ENCODE results near the gene SLC9A4. TPM values are rescaled to one million over a fixed set of nuclear protein-coding genes. Genes with fewer than 3 reads are reported as not detected.

SLC9A4 gene
- total RNA-seq, 1 experiment from 2014 or later = not detected

GRCh38 chr2:102446936-102447335, 26.1 kb upstream of the SLC9A4 start:
- in situ Hi-C loops (cut with HindIII; ENCODE audit: low pct_unique_long_range_greater_than_20kb, low sequenced_read_pairs) = no loop called here

GRCh38 chr2:102449370-102449974, 23.6 kb upstream of the SLC9A4 start:
- in situ Hi-C loops (cut with HindIII; ENCODE audit: low pct_unique_long_range_greater_than_20kb, low sequenced_read_pairs) = no loop called here

More at GRCh38 chr2:102446936-102447335, 26.1 kb upstream of the SLC9A4 start:
- no peak for DNase-seq (ENCODE audit: low read depth)

GRCh38 chr2:102451968-102452367, 21.1 kb upstream of the SLC9A4 start:
- in situ Hi-C loops (cut with HindIII; ENCODE audit: low pct_unique_long_range_greater_than_20kb, low sequenced_read_pairs) = no loop called here
- no peak for DNase-seq (ENCODE audit: low read depth)

More at GRCh38 chr2:102449370-102449974, 23.6 kb upstream of the SLC9A4 start:
- peak; percentile 20 for DNase-seq (ENCODE audit: low read depth)

- DNase-seq (ENCODE audit: low read depth) = no peak
- in situ Hi-C loops (cut with HindIII; ENCODE audit: low pct_unique_long_range_greater_than_20kb, low sequenced_read_pairs) = no loop called here
These were observed 19.5 kb upstream of the SLC9A4 start for GRCh38 chr2:102453501-102453900.

GRCh38 chr2:102455061-102455670, 17.9 kb upstream of the SLC9A4 start:
- in situ Hi-C loops (cut with HindIII; ENCODE audit: low pct_unique_long_range_greater_than_20kb, low sequenced_read_pairs) = no loop called here
- DNase-seq (ENCODE audit: low read depth) = no peak

- no peak for DNase-seq (ENCODE audit: low read depth)
- in situ Hi-C loops (cut with HindIII; ENCODE audit: low pct_unique_long_range_greater_than_20kb, low sequenced_read_pairs) = no loop called here
These were observed 12.6 kb upstream of the SLC9A4 start for GRCh38 chr2:102460467-102460866.

- no peak for DNase-seq (ENCODE audit: low read depth)
- in situ Hi-C loops (cut with HindIII; ENCODE audit: low pct_unique_long_range_greater_than_20kb, low sequenced_read_pairs) = no loop called here
These were observed 11.8 kb upstream of the SLC9A4 start for GRCh38 chr2:102461188-102461587.

- DNase-seq (ENCODE audit: low read depth) = no peak
- in situ Hi-C loops (cut with HindIII; ENCODE audit: low pct_unique_long_range_greater_than_20kb, low sequenced_read_pairs) = no loop called here
These were observed 9.9 kb upstream of the SLC9A4 start for GRCh38 chr2:102463160-102463559.

- no peak for DNase-seq (ENCODE audit: low read depth)
- in situ Hi-C loops (cut with HindIII; ENCODE audit: low pct_unique_long_range_greater_than_20kb, low sequenced_read_pairs) = no loop called here
These were observed 2.9 kb upstream of the SLC9A4 start for GRCh38 chr2:102470168-102470567.

- in situ Hi-C loops (cut with HindIII; ENCODE audit: low pct_unique_long_range_greater_than_20kb, low sequenced_read_pairs) = no loop called here
- no peak for DNase-seq (ENCODE audit: low read depth)
These were observed 605 bp downstream of the SLC9A4 start for GRCh38 chr2:102473631-102474030.

GRCh38 chr2:102474785-102475184, 1.8 kb downstream of the SLC9A4 start:
- no peak for DNase-seq (ENCODE audit: low read depth)
- in situ Hi-C loops (cut with HindIII; ENCODE audit: low pct_unique_long_range_greater_than_20kb, low sequenced_read_pairs) = no loop called here

- in situ Hi-C loops (cut with HindIII; ENCODE audit: low pct_unique_long_range_greater_than_20kb, low sequenced_read_pairs) = no loop called here
These were observed 5.9 kb downstream of the SLC9A4 start for GRCh38 chr2:102478686-102479470.

GRCh38 chr2:102480285-102481195, 7.5 kb downstream of the SLC9A4 start:
- no peak for DNase-seq (ENCODE audit: low read depth)
- in situ Hi-C loops (cut with HindIII; ENCODE audit: low pct_unique_long_range_greater_than_20kb, low sequenced_read_pairs) = no loop called here

More at GRCh38 chr2:102478686-102479470, 5.9 kb downstream of the SLC9A4 start:
- DNase-seq (ENCODE audit: low read depth) = no peak

GRCh38 chr2:102481931-102482330, 8.9 kb downstream of the SLC9A4 start:
- DNase-seq (ENCODE audit: low read depth) = no peak
- in situ Hi-C loops (cut with HindIII; ENCODE audit: low pct_unique_long_range_greater_than_20kb, low sequenced_read_pairs) = no loop called here

GRCh38 chr2:102483086-102483485, 10.1 kb downstream of the SLC9A4 start:
- in situ Hi-C loops (cut with HindIII; ENCODE audit: low pct_unique_long_range_greater_than_20kb, low sequenced_read_pairs) = no loop called here
- no peak for DNase-seq (ENCODE audit: low read depth)

GRCh38 chr2:102484310-102485061, 11.5 kb downstream of the SLC9A4 start:
- in situ Hi-C loops (cut with HindIII; ENCODE audit: low pct_unique_long_range_greater_than_20kb, low sequenced_read_pairs) = no loop called here

GRCh38 chr2:102485147-102485785, 12.2 kb downstream of the SLC9A4 start:
- in situ Hi-C loops (cut with HindIII; ENCODE audit: low pct_unique_long_range_greater_than_20kb, low sequenced_read_pairs) = no loop called here

More at GRCh38 chr2:102484310-102485061, 11.5 kb downstream of the SLC9A4 start:
- DNase-seq (ENCODE audit: low read depth) = no peak

More at GRCh38 chr2:102485147-102485785, 12.2 kb downstream of the SLC9A4 start:
- no peak for DNase-seq (ENCODE audit: low read depth)
